HepG2 (cell line): ENCODE measurements around the gene ZFP37. TPM values are rescaled to one million over a fixed set of nuclear protein-coding genes. Genes with fewer than 3 reads are reported as not detected.
A peak's percentile ranks its signal among the peaks of the same experiment; 100 is the strongest.

Source experiments
- ATAC-seq: fragments of 200-7000 bp; cut with Tn5 transposase; 3 replicates; pipeline ENCODE4 v1.9.1; 2020; ENCODE audit warnings: mild to moderate bottlenecking, moderate library complexity
- Bru-seq: library from RNA; stranded (reverse); fragments of 400-500 nt; gene quantifications from one replicate; lab custom pipeline; 2021; lab: Mats Ljungman, UMichigan
- BruChase-seq, 2 experiments: library from RNA; stranded (reverse); fragments of 400-500 nt; gene quantifications; one replicate each; lab custom pipeline; 2021; lab: Mats Ljungman, UMichigan
- BruUV-seq: library from RNA; stranded (reverse); fragments of 400-500 nt; replicated peaks from 2 replicates; lab custom pipeline; 2021; lab: Mats Ljungman, UMichigan
- CTCF ChIA-PET: fragments of 300-600 bp; formaldehyde crosslinking; extraction: SDS; loops from one replicate; lab custom pipeline; 2021; ENCODE audit warnings: low total read pairs, inconsistent platforms, low intra/inter-chr PET ratio; lab: Yijun Ruan, JAX
- POLR2A ChIA-PET: fragments of 350-600 bp; sonication (Branson Sonifier 250); formaldehyde crosslinking; loops from one replicate; lab custom pipeline; 2020; ENCODE audit warnings: antibody characterized with exemption, inconsistent platforms; lab: Yijun Ruan, JAX
- DNase-seq: peaks from one replicate; pipeline ENCODE4 v3.0.0-alpha.2; 2015; ENCODE audit warnings: low spot score
- FAIRE-seq: peaks from 3 replicates; lab custom pipeline; 2011; peaks lifted over from hg19 to GRCh38; lab: Jason Lieb, UNC
- H2AFZ ChIP-seq: one replicate; pipeline ENCODE4 v1.6.1; 2011; ENCODE audit warnings: low read length, inconsistent platforms
- H3K27ac ChIP-seq: fragments of 300-600 bp; 3 replicates; pipeline ENCODE4 v1.8.0; 2011; ENCODE audit warnings: mixed run types, mild to moderate bottlenecking, mixed read lengths, low read length, inconsistent platforms; ENCODE audit not compliant: insufficient read depth; ENCODE audit errors: extremely low read length
- H3K27me3 ChIP-seq, 2 experiments: fragments of 200-600 bp in 1 of 2; 2 replicates in 1 of 2; 3 replicates in 1 of 2; pipeline versions ENCODE4 v1.6.0 to v1.8.0; 2011; ENCODE audit warnings: low read length in 2 of 2, mild to moderate bottlenecking in 2 of 2, moderate library complexity in 2 of 2, inconsistent platforms in 1 of 2; ENCODE audit not compliant: insufficient read depth in 2 of 2, control insufficient read depth in 1 of 2
- H3K36me3 ChIP-seq, 2 experiments: fragments of 200-600 bp in 1 of 2; replicated peaks in 1 of 2; 2 replicates in 1 of 2; 3 replicates in 1 of 2; pipeline versions ENCODE4 v1.5.1 to v1.8.0; 2011; ENCODE audit warnings: low read length in 2 of 2, inconsistent platforms in 1 of 2; ENCODE audit not compliant: insufficient read depth in 2 of 2, control insufficient read depth in 1 of 2
- H3K4me1 ChIP-seq: 2 replicates; pipeline ENCODE4 v1.5.1; 2012; ENCODE audit warnings: low read length, inconsistent platforms; ENCODE audit not compliant: insufficient read depth
- H3K4me2 ChIP-seq: 2 replicates; pipeline ENCODE4 v1.6.0; 2011; ENCODE audit warnings: low read depth, low read length, inconsistent platforms
- H3K4me3 ChIP-seq, 3 experiments: fragments of 200-600 bp in 1 of 3; sonication (generic), shearing (Covaris generic) in 1 of 3; replicated peaks in 1 of 3; 2 replicates each; pipeline ENCODE4 v1.5.1; 2011 to 2016; ENCODE audit warnings: low read length in 3 of 3, inconsistent platforms in 2 of 3, low read depth in 2 of 3, mild to moderate bottlenecking in 2 of 3, control low read depth in 1 of 3, mixed read lengths in 1 of 3; ENCODE audit not compliant: insufficient read depth in 1 of 3
- H3K79me2 ChIP-seq: one replicate; pipeline ENCODE4 v1.6.1; 2011; ENCODE audit warnings: low read length, inconsistent platforms; ENCODE audit not compliant: insufficient read depth
- H3K9ac ChIP-seq: 2 replicates; pipeline ENCODE4 v1.6.0; 2011; ENCODE audit warnings: mild to moderate bottlenecking, low read depth, low read length, inconsistent platforms; ENCODE audit not compliant: insufficient read depth
- H3K9me3 ChIP-seq: 2 replicates; pipeline ENCODE4 v1.5.1; 2012; ENCODE audit warnings: mild to moderate bottlenecking, low read length
- H4K20me1 ChIP-seq: 2 replicates; pipeline ENCODE4 v1.6.0; 2011; ENCODE audit warnings: inconsistent platforms, mild to moderate bottlenecking, low read length, moderate library complexity; ENCODE audit not compliant: insufficient read depth
- AKAP8 ChIP-seq: sonication (generic); formaldehyde crosslinking; IDR thresholded peaks from 2 replicates; pipeline ENCODE4 v1.5.1; 2020; ENCODE audit warnings: mild to moderate bottlenecking, missing genetic modification reagents
- DBP ChIP-seq: sonication (generic); formaldehyde crosslinking; IDR thresholded peaks from 2 replicates; pipeline ENCODE4 v1.4.0; 2020; ENCODE audit warnings: missing genetic modification reagents; ENCODE audit errors: not compliant biosample characterization
- E2F5 ChIP-seq: sonication (generic); formaldehyde crosslinking; conservative IDR thresholded peaks from 2 replicates; pipeline ENCODE4 v1.4.0; 2020; ENCODE audit warnings: missing genetic modification reagents
- SCMH1 ChIP-seq: sonication (generic); formaldehyde crosslinking; IDR thresholded peaks from 2 replicates; pipeline ENCODE4 v1.9.0; 2021; ENCODE audit warnings: missing genetic modification reagents, mild to moderate bottlenecking, borderline replicate concordance
- ZNF564 ChIP-seq: sonication (generic); formaldehyde crosslinking; IDR thresholded peaks from 2 replicates; pipeline ENCODE4 v1.8.1; 2023; ENCODE audit warnings: mild to moderate bottlenecking, missing genetic modification reagents
- ZNF615 ChIP-seq: sonication (generic); formaldehyde crosslinking; IDR thresholded peaks from 2 replicates; pipeline ENCODE4 v1.5.0; 2020; ENCODE audit warnings: mild to moderate bottlenecking, missing genetic modification reagents, borderline replicate concordance
- ZNF687 ChIP-seq: sonication (generic); formaldehyde crosslinking; IDR thresholded peaks from 2 replicates; pipeline ENCODE4 v1.5.1; 2020; ENCODE audit warnings: mild to moderate bottlenecking, missing genetic modification reagents, moderate library complexity
- WGBS: methylation state at CpG from one replicate; pipeline ENCODE4 v1.1.6; 2017; ENCODE audit warnings: low lambda C conversion rate; 5-methylcytosine and 5-hydroxymethylcytosine counted together
- in situ Hi-C: cut with HindIII; loops from 2 replicates; pipeline ENCODE4 v1.10.0; 2017; ENCODE audit warnings: low pct_unique_long_range_greater_than_20kb; ENCODE audit not compliant: extremely low pct_ligation_motif_present
- intact Hi-C: fragments of 100-400 bp; cut with micrococcal nuclease; formaldehyde crosslinking; loops from one replicate; pipeline ENCODE4 v1.10.0; 2022; ENCODE audit not compliant: unreplicated experiment
- long read RNA-seq, 2 experiments: library from RNA in 1 of 2; library from polyadenylated mRNA in 1 of 2; stranded (forward) in 1 of 2; unstranded in 1 of 2; transcript quantifications; one replicate each; pipeline ENCODE4 v2.0.0, GENCODE V29; 2019 to 2022
- polyA minus RNA-seq, 3 experiments: library from RNA; depleted of rRNA, polyadenylated mRNA; stranded (reverse); fragments of >200 nt; gene quantifications; 2 replicates each; pipeline ENCODE4 v1.2.3, GENCODE V29; 2011; ENCODE audit warnings: low replicate concordance in 1 of 3
- polyA plus RNA-seq, 8 experiments: library from polyadenylated mRNA; depleted of rRNA in 3 of 8; stranded (reverse) in 7 of 8; unstranded in 1 of 8; fragments of >200 nt; fragmentation: Illumina TruSeq in 4 of 8; extraction: Trizol in 4 of 8; gene quantifications; 2 replicates each; pipeline versions ENCODE4 v1.2.1 to v1.2.3, GENCODE V29; 2011 to 2016; ENCODE audit warnings: low read depth in 4 of 8, missing spikeins in 1 of 8, mixed read lengths in 1 of 8; ENCODE audit not compliant: insufficient read depth in 1 of 8
- total RNA-seq, 5 experiments: library from RNA; depleted of rRNA; stranded (reverse); fragments of >200 nt; fragmentation: Illumina TruSeq; extraction: Trizol; gene quantifications; 2 replicates each; pipeline ENCODE4 v1.2.3, GENCODE V29; 2016; ENCODE audit warnings: low read depth in 1 of 5

The ZFP37 gene
- total RNA-seq (2016; rRNA removed; fragmentation: Illumina TruSeq; extraction: Trizol), result 3.7 and 5.6 TPM in 2 replicates
- 0.26 and 0.30 TPM in 2 replicates for total RNA-seq (2016; cell fraction: cytosol; rRNA removed; fragmentation: Illumina TruSeq; extraction: Trizol; ENCODE audit: low read depth)
- 3.3 and 5.3 TPM in 2 replicates for total RNA-seq (2016; cell fraction: insoluble cytoplasmic fraction; rRNA removed; fragmentation: Illumina TruSeq; extraction: Trizol)
- 1.2 and 1.4 TPM in 2 replicates for total RNA-seq (2016; cell fraction: membrane; rRNA removed; fragmentation: Illumina TruSeq; extraction: Trizol)
- 4.4 and 4.6 TPM in 2 replicates for total RNA-seq (2016; cell fraction: nucleus; rRNA removed; fragmentation: Illumina TruSeq; extraction: Trizol)
- 0.78 and 1.1 TPM in 2 replicates for polyA plus RNA-seq (2011; rRNA removed)
- polyA plus RNA-seq (2011; cell fraction: cytosol; rRNA removed), result 0.42 and 0.59 TPM in 2 replicates
- 0.31 and 0.93 TPM in 2 replicates for polyA plus RNA-seq (2011; cell fraction: nucleus; rRNA removed)
- polyA plus RNA-seq (2012), result 1.7 and 1.9 TPM in 2 replicates
- 0.02 and 0.10 TPM in 2 replicates for polyA plus RNA-seq (2016; cell fraction: cytosol; fragmentation: Illumina TruSeq; extraction: Trizol; ENCODE audit: low read depth)
- 3.3 and 4.1 TPM in 2 replicates for polyA plus RNA-seq (2016; cell fraction: insoluble cytoplasmic fraction; fragmentation: Illumina TruSeq; extraction: Trizol; ENCODE audit: low read depth)
- 0.25 and 0.54 TPM in 2 replicates for polyA plus RNA-seq (2016; cell fraction: membrane; fragmentation: Illumina TruSeq; extraction: Trizol; ENCODE audit: low read depth)
- 4.0 and 4.1 TPM in 2 replicates for polyA plus RNA-seq (2016; cell fraction: nucleus; fragmentation: Illumina TruSeq; extraction: Trizol; ENCODE audit: insufficient read depth, low read depth)
- polyA minus RNA-seq (2011; rRNA and poly(A)+ RNA removed; ENCODE audit: low replicate concordance), result 0.26 and 0.28 TPM in 2 replicates
- polyA minus RNA-seq (2011; cell fraction: cytosol; rRNA and poly(A)+ RNA removed), result 0.79 and 1.8 TPM in 2 replicates
- 2.1 and 4.5 TPM in 2 replicates for polyA minus RNA-seq (2011; cell fraction: nucleus; rRNA and poly(A)+ RNA removed)
- percentile 61 among the genes with signal in this experiment for Bru-seq, nascent RNA
- BruChase-seq, experiment 1, labeled RNA remaining after a 6-hour chase, result percentile 62 among the genes with signal in this experiment
- percentile 61 among the genes with signal in this experiment for BruChase-seq, experiment 2, labeled RNA remaining after a 2-hour chase
- long read RNA-seq, experiment 1, partial matches to known transcripts, result 0 of 1 reads
- long read RNA-seq, experiment 1, other reads (novel, unspliced or antisense), result 0 of 1 reads
- long read RNA-seq, experiment 2, partial matches to known transcripts, result 0 of 1 reads
- long read RNA-seq, experiment 2, other reads (novel, unspliced or antisense), result 1 of 1 reads

- FAIRE-seq, result peak; percentile 92
- in situ Hi-C loops (no loop called here), intact Hi-C loops (no loop called here)
- POLR2A ChIA-PET, result interaction anchor here (1.0 to 1.5 kb wide), 2 partner anchors 45 to 165 kb away, joined by 4 to 8 read pairs; partner anchors contain the start of genes FKBP15, SLC31A1 and ZNF883
- H3K27ac ChIP-seq, result peak within 1 kb of the TSS; percentile 55
- under 1% methylated on average over 59 of the region's 62 CpGs for WGBS
- peaks cover 12% of the 10 kb centered on the region for H3K4me1 ChIP-seq
- peaks cover 50% of the 10 kb centered on the region for H3K9me3 ChIP-seq
- H3K9ac ChIP-seq, result peak within 1 kb of the TSS; percentile 72
- CTCF ChIA-PET, result no interaction called here
- ATAC-seq, result peak; percentile 100
- BruUV-seq, result no TSS peak
- no peaks in the 10 kb centered on the region; a peak in 1 of 5 replicates for H3K27me3 ChIP-seq
- H3K4me3 ChIP-seq, result peak within 1 kb of the TSS; percentile 84 to 92 (median 84)
- H4K20me1 ChIP-seq, result no peaks in the 10 kb centered on the region
- DNase-seq, result peak; percentile 89
- peaks cover 9% of the 10 kb centered on the region for H3K79me2 ChIP-seq
- peak within 1 kb of the TSS; percentile 92 for H2AFZ ChIP-seq
- no peaks in the 10 kb centered on the region for H3K36me3 ChIP-seq
- H3K4me2 ChIP-seq, result peak within 1 kb of the TSS; percentile 82
- TF ChIP-seq E2F5 (CRISPR knock-in tag) (no peak), DBP (CRISPR knock-in tag) (no peak), SCMH1 (CRISPR knock-in tag) (no peak), ZNF564 (CRISPR knock-in tag) (no peak; the same call in 1 of the 2 replicates), ZNF615 (CRISPR knock-in tag) (no peak), AKAP8 (CRISPR knock-in tag) (no peak), ZNF687 (CRISPR knock-in tag) (peak; percentile 87)
Observed at GRCh38 chr9:113056191-113057106, at the start of gene ZFP37. TSS of gene ZFP37 (minus strand) at chr9:113056724. CDS start at chr9:113056688, 36 bp downstream.
